Karpas-422 (cell line): Measurements from ENCODE around the gene BBS1. TPM values are rescaled to one million over a fixed set of nuclear protein-coding genes. Genes with fewer than 3 reads are reported as not detected.

Experiments used
- DNase-seq: peaks from one replicate; pipeline ENCODE4 v3.0.0-alpha.2; 2015
- H2AFZ ChIP-seq: fragments of 200-600 bp; sonication (generic); 2 replicates; pipeline ENCODE4 v1.6.1; 2014; ENCODE audit warnings: antibody characterized with exemption, low read length, mixed read lengths
- H3K27ac ChIP-seq: fragments of 200-600 bp; sonication (generic); 2 replicates; pipeline ENCODE4 v1.5.1; 2014; ENCODE audit warnings: mild to moderate bottlenecking, low read length, moderate library complexity
- H3K27me3 ChIP-seq: fragments of 200-600 bp; sonication (generic); 2 replicates; pipeline ENCODE4 v1.6.1; 2014; ENCODE audit warnings: low read length, mixed read lengths
- H3K36me3 ChIP-seq: fragments of 200-600 bp; sonication (generic); 2 replicates; pipeline ENCODE4 v1.6.1; 2014; ENCODE audit warnings: low read length, mixed read lengths; ENCODE audit not compliant: insufficient read depth
- H3K4me1 ChIP-seq: fragments of 200-600 bp; sonication (generic); 2 replicates; pipeline ENCODE4 v1.6.1; 2014; ENCODE audit warnings: mild to moderate bottlenecking, low read length, mixed read lengths
- H3K4me2 ChIP-seq: fragments of 200-600 bp; sonication (generic); 2 replicates; pipeline ENCODE4 v1.6.1; 2014; ENCODE audit warnings: low read length, low read depth, mild to moderate bottlenecking; ENCODE audit not compliant: poor library complexity, severe bottlenecking
- H3K4me3 ChIP-seq: fragments of 200-600 bp; sonication (generic); 2 replicates; pipeline ENCODE4 v1.5.1; 2014; ENCODE audit warnings: mild to moderate bottlenecking, antibody characterized with exemption, low read length, mixed read lengths
- H3K79me2 ChIP-seq: fragments of 200-600 bp; sonication (generic); 2 replicates; pipeline ENCODE4 v1.6.1; 2014; ENCODE audit warnings: mild to moderate bottlenecking, low read length, mixed read lengths
- H3K9ac ChIP-seq: fragments of 200-600 bp; sonication (generic); 2 replicates; pipeline ENCODE4 v1.6.0; 2014; ENCODE audit warnings: low read length
- H3K9me2 ChIP-seq: fragments of 200-600 bp; sonication (generic), shearing (Covaris generic); replicated peaks from 2 replicates; pipeline ENCODE4 v1.6.0; 2014; ENCODE audit warnings: mild to moderate bottlenecking, low read length, moderate library complexity; ENCODE audit not compliant: insufficient read depth
- H3K9me3 ChIP-seq: fragments of 300-700, 200-600 bp; sonication (generic); 2 replicates; pipeline ENCODE4 v1.6.1; 2014; ENCODE audit warnings: low read length, mixed read lengths
- H4K20me1 ChIP-seq: fragments of 200-600 bp; sonication (generic); 2 replicates; pipeline ENCODE4 v1.6.1; 2014; ENCODE audit warnings: mild to moderate bottlenecking, antibody characterized with exemption, low read length, low read depth; ENCODE audit not compliant: insufficient read depth
- total RNA-seq: library from RNA; depleted of rRNA; stranded (reverse); fragments of >200 nt; shearing (Covaris generic); gene quantifications from 2 replicates; pipeline ENCODE4 v1.2.3, GENCODE V29; 2014; ENCODE audit warnings: low replicate concordance

BBS1 gene
- total RNA-seq, 1 experiment from 2014 or later: 9.1 TPM

DNA sequence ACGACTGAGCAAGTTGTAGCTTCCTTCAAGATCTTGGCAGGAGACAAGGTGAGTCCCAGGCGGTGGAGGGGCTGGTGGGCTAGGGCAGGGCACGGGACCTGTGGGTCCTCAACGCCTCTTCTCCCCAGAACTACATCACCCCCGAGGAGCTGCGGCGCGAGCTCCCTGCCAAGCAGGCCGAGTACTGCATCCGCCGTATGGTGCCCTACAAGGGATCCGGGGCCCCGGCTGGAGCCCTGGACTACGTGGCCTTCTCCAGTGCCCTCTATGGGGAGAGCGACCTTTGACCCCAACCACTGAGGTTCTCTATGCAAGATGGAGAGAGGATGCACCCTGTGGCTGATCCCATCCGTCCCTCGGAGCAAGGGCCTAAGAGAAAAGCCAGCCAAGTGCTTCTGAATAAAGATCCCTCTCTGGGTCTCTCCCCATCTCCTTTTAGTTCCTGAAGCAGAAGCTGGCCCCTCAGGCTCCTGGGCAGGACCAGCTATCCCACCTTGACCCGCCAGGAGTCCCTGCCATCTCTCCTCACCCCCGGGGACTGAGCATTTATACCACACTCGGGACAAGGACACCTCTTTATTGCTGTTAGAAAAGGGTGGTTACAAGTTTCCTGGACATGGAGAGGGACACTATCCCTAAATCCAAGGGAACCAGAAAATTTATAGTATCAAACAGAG lies 52.6 kb downstream of the BBS1 start:
- Histone ChIP-seq H3K4me1 (no peaks in the 10 kb centered on the region), H3K4me3 (no peak overlapping the region), H3K79me2 (no peaks in the 10 kb centered on the region), H3K36me3 (no peaks in the 10 kb centered on the region), H4K20me1 (no peaks in the 10 kb centered on the region), H3K9me3 (no peaks in the 10 kb centered on the region), H3K27ac (no peak overlapping the region), H3K9me2 (no peaks in the 10 kb centered on the region), H3K4me2 (no peak overlapping the region), H2AFZ (no peak overlapping the region), H3K9ac (no peak overlapping the region), H3K27me3 (no peaks in the 10 kb centered on the region)
- no peak for DNase-seq

DNA sequence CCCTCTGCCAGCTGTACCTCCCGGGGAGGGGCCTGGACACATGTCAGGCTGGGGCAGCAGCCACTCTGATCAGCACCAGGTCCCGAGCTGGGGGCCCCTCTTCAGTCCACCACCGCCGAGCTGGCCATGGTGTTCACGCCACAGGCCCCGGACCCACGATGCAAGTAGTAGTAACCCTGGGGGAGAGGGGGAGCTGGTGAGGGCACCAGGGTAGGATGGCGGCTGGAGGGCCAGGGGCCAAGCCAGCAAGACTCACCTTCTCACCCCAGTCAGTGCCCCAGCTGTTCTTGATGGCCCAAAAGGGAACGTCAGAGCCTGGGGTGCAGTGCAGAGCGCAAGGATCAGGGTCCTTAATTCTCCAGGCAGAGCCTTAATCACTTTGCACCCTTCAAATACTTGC lies 53.4 kb downstream of the BBS1 start:
- Histone ChIP-seq H3K9ac (no peak overlapping the region), H2AFZ (no peak overlapping the region), H3K9me3 (no peaks in the 10 kb centered on the region), H3K4me1 (no peaks in the 10 kb centered on the region), H3K27me3 (no peaks in the 10 kb centered on the region), H3K4me2 (no peak overlapping the region), H3K79me2 (no peaks in the 10 kb centered on the region), H3K27ac (no peak overlapping the region), H3K36me3 (no peaks in the 10 kb centered on the region), H4K20me1 (no peaks in the 10 kb centered on the region), H3K9me2 (no peaks in the 10 kb centered on the region), H3K4me3 (no peak overlapping the region)
- DNase-seq: no peak

DNA sequence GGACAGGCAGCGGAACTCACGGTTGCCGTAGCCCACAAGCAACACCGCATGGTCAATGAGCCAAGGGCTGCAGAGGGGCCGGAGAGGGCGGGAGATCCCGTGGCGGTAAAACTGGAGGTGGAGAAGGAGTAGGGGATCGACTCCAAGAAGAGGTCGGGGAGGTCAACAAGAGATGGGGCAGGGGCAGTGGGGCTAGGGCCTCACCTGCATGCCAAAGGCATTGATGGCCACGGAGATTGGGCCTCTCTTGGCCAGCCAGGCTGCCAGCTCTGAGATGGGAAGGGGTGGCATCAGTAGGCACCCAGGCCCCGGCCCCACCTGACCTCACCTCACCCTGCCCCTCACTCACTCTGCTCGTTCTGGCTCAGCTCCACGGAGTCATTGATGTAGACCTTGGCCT lies 54.1 kb downstream of the BBS1 start:
- H3K4me3 ChIP-seq: no peak overlapping the region
- no peaks in the 10 kb centered on the region for H3K36me3 ChIP-seq
- no peak for DNase-seq
- no peak overlapping the region for H3K4me2 ChIP-seq
- no peaks in the 10 kb centered on the region for H3K79me2 ChIP-seq
- H3K4me1 ChIP-seq: no peaks in the 10 kb centered on the region
- H3K9me2 ChIP-seq: no peaks in the 10 kb centered on the region
- H3K9me3 ChIP-seq: no peaks in the 10 kb centered on the region
- no peak overlapping the region for H3K9ac ChIP-seq
- no peaks in the 10 kb centered on the region for H4K20me1 ChIP-seq
- no peak overlapping the region for H2AFZ ChIP-seq
- no peak overlapping the region for H3K27ac ChIP-seq
- no peaks in the 10 kb centered on the region for H3K27me3 ChIP-seq

DNA sequence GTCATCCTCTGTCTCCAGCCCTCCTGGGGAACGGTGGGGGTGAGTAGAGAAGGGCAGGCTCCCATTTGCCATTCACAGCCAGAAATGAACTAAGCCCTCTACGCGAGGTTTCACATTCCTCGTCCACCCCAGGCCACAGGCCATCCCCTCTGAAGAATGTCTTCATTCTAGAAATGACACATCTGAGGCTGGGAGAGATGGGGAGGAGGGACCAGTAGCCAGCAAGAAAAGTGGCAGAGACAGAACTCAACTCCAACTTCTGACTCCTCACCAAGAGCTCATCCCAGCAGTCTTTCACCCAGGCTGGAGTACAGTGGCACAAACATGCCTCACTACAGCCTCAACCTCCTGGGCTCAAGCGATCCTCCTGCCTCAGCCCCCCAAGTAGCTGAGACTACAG lies 54.5 kb downstream of the BBS1 start:
- no peaks in the 10 kb centered on the region for H3K79me2 ChIP-seq
- H2AFZ ChIP-seq: no peak overlapping the region
- H3K27me3 ChIP-seq: no peaks in the 10 kb centered on the region
- H3K9me3 ChIP-seq: no peaks in the 10 kb centered on the region
- no peak for DNase-seq
- no peak overlapping the region for H3K4me3 ChIP-seq
- H3K27ac ChIP-seq: no peak overlapping the region
- H3K36me3 ChIP-seq: no peaks in the 10 kb centered on the region
- no peak overlapping the region for H3K9ac ChIP-seq
- no peaks in the 10 kb centered on the region for H4K20me1 ChIP-seq
- no peaks in the 10 kb centered on the region for H3K9me2 ChIP-seq
- H3K4me1 ChIP-seq: no peaks in the 10 kb centered on the region
- H3K4me2 ChIP-seq: no peak overlapping the region

DNA sequence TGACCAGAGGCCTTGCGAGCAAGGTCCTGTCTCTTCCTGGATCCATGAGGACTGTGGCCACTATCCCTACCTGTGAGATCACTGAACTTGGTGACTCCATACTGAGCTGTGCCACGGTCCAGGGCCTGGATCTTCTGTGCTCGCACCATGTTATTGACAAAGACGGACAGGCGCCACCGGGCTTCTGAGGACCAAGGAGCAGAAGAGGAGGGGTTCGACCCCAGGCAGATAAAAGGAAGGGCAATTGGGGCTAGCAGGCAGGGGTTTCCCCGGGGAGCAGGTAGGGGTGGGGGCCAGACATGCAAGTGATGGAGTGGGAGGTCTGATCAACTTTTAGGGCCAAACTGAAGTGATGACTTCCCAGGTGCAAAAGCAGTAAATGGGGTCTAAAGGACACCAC lies 55.8 kb downstream of the BBS1 start:
- Histone ChIP-seq H3K27ac (no peak overlapping the region), H3K4me1 (no peaks in the 10 kb centered on the region), H3K79me2 (no peaks in the 10 kb centered on the region), H3K4me2 (no peak overlapping the region), H3K36me3 (no peaks in the 10 kb centered on the region), H4K20me1 (no peaks in the 10 kb centered on the region), H3K27me3 (no peaks in the 10 kb centered on the region), H3K9me2 (no peaks in the 10 kb centered on the region), H3K9me3 (no peaks in the 10 kb centered on the region), H3K4me3 (no peak overlapping the region), H2AFZ (no peak overlapping the region), H3K9ac (no peak overlapping the region)
- no peak for DNase-seq

DNA sequence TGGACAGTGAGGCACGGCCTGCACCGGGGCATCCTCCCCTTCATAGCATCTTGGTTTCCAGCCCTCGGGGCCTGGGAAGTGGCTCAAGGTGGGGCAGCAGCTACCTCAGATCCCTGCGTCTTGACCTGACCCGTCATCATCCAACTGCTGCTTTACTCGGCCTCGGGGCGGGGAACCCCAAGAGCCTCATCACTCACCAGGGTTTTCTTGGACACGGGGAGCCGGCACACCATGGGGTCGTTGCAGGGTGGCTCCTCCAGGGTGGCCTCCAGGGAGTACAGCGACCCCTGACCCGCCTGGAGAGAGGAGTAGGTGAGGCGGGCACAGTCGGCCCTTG lies 57.3 kb downstream of the BBS1 start:
- H3K9me3 ChIP-seq: no peaks in the 10 kb centered on the region
- H3K4me2 ChIP-seq: no peak overlapping the region
- no peak overlapping the region for H3K27ac ChIP-seq
- H3K36me3 ChIP-seq: no peaks in the 10 kb centered on the region
- H3K79me2 ChIP-seq: no peaks in the 10 kb centered on the region
- H4K20me1 ChIP-seq: no peaks in the 10 kb centered on the region
- no peak overlapping the region for H2AFZ ChIP-seq
- H3K9ac ChIP-seq: no peak overlapping the region
- no peak overlapping the region for H3K4me3 ChIP-seq
- DNase-seq: no peak
- H3K27me3 ChIP-seq: no peaks in the 10 kb centered on the region
- no peaks in the 10 kb centered on the region for H3K4me1 ChIP-seq
- no peaks in the 10 kb centered on the region for H3K9me2 ChIP-seq

DNA sequence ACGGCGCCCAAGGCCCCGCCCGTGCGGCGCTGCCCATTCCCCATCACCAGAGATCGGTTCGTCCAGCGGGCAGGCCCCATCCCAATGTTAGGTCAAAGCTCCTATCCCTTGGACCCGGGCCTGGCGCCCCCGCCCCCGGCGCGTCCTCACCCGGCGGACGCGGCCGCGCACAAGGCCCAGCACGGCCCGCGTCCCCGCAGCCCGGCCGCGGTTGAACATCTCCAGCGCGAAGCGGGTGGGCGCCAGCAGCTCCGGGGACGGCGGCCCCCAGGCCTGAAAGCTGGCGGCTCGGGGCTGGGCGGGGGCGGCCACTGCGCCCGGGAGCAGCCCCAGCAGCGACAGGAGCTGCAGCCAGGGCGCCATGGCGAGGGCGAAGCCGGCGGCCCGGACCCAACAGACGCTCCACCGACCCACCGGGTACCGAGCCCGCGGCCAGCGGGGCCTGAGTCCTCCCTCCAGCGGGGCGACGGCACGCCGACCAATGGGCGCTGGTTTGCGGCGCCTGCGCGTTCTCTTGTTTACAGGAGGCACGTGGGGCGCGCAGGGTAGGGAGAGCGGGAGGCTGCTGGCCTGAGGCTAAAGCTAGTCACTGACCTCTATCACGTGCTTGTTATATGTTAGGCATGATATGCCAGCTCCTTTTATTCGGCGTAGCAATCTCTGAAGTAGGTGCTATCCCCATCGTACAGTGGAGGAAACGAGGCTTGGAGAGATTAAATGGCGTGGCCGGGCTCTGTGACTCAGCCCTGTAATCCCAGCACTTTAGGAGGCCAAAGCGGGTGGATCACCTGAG lies 57.9 kb downstream of the BBS1 start, which contains the start of gene CTSF:
Gene CTSF (minus strand): TSS at position 483 of the 793 bp plus-strand sequence. CDS start 120 bp downstream, at position 363.
- H3K9me2 ChIP-seq: no peaks in the 10 kb centered on the region
- no peaks in the 10 kb centered on the region for H3K27me3 ChIP-seq
- H2AFZ ChIP-seq: no peak within 1 kb of the TSS
- H3K27ac ChIP-seq: no peak within 1 kb of the TSS
- H3K79me2 ChIP-seq: no peaks in the 10 kb centered on the region
- H4K20me1 ChIP-seq: no peaks in the 10 kb centered on the region
- no peak within 1 kb of the TSS for H3K4me3 ChIP-seq
- DNase-seq: no peak
- H3K9ac ChIP-seq: no peak within 1 kb of the TSS
- H3K4me1 ChIP-seq: no peaks in the 10 kb centered on the region
- no peaks in the 10 kb centered on the region for H3K9me3 ChIP-seq
- H3K36me3 ChIP-seq: no peaks in the 10 kb centered on the region
- no peak within 1 kb of the TSS for H3K4me2 ChIP-seq

DNA sequence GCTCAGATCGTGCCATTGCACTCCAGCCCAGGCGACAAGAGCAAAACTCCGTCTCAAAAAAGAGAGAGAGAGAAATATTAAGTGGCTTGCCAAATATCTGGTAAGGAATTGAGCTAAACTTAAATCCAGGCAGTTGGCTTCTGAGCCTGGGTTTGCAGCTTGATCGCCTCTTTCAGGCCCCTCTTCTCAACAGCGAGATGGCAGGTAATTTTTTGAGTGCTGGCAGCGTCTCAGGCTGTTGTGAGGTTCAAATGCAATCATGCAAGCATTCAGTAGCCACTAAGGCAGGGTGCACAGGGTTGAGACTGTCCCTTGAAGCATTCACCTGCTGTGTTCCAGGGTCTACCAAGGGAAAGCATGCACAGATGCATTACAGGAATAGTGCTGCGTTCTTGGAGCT lies 58.6 kb downstream of the BBS1 start:
- Histone ChIP-seq H3K27ac (no peak overlapping the region), H3K4me1 (no peaks in the 10 kb centered on the region), H3K36me3 (no peaks in the 10 kb centered on the region), H3K4me3 (no peak overlapping the region), H3K9ac (no peak overlapping the region), H3K9me3 (no peaks in the 10 kb centered on the region), H3K27me3 (no peaks in the 10 kb centered on the region), H3K4me2 (no peak overlapping the region), H4K20me1 (no peaks in the 10 kb centered on the region), H3K9me2 (no peaks in the 10 kb centered on the region), H2AFZ (no peak overlapping the region), H3K79me2 (no peaks in the 10 kb centered on the region)
- DNase-seq: no peak
